Peyer's patch (tissue), 4 donors: ENCODE results near the gene ATRN.

Experiments used
- CTCF ChIP-seq, 6 experiments: fragments of 450-650 bp in 4 of 6; fragments of 200-600 bp in 2 of 6; sonication (generic) in 1 of 6; IDR thresholded peaks; one replicate each; pipeline ENCODE4 v1.5.1; 2017 to 2019; ENCODE audit warnings: antibody characterized with exemption in 6 of 6, mild to moderate bottlenecking in 3 of 6, moderate library complexity in 1 of 6
- POLR2A ChIP-seq, 2 donors: fragments of 450-650 bp; IDR thresholded peaks; one replicate each; pipeline ENCODE4 v1.5.1; 2017; ENCODE audit warnings: antibody characterized with exemption in 2 of 2, mild to moderate bottlenecking in 2 of 2, moderate library complexity in 2 of 2

GRCh38 chr20:3586093-3586492, 115.3 kb downstream of the ATRN start:
- TF ChIP-seq CTCF (IDR thresholded peaks at IDR 0.05) (no peak), POLR2A (IDR thresholded peaks at IDR 0.05) (no peak)
